Islet of Langerhans (tissue), 1 donor: ENCODE measurements around the gene CRKL.
"Not testable (repeated sequence)": the region's sequence is repeated elsewhere in the genome, so short reads cannot be mapped to it uniquely, and the experiment has no call there.

Experiments
- FAIRE-seq: peaks from one replicate; lab custom pipeline; 2011; peaks lifted over from hg19 to GRCh38; lab: Jason Lieb, UNC

CRKL gene

DNA sequence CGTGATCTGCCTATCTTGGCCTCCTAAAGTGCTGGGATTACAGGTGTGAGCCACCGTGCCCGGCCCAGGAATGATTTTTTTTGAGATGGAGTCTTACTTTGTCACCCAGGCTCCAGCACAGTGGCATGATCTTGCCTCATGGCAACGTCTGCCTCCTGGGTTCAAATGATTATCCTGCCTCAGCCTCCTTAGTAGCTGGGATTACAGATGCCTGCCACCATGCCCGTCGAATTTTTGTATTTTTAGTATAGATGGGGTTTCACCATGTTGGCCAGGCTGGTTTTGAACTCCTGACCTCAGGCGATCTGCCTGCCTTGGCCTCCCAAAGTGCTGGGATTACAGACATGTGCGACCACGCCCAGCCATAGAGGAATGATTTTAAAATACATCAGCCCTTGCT lies 17.8 kb downstream of the CRKL start:
- FAIRE-seq, result not testable (repeated sequence)

DNA sequence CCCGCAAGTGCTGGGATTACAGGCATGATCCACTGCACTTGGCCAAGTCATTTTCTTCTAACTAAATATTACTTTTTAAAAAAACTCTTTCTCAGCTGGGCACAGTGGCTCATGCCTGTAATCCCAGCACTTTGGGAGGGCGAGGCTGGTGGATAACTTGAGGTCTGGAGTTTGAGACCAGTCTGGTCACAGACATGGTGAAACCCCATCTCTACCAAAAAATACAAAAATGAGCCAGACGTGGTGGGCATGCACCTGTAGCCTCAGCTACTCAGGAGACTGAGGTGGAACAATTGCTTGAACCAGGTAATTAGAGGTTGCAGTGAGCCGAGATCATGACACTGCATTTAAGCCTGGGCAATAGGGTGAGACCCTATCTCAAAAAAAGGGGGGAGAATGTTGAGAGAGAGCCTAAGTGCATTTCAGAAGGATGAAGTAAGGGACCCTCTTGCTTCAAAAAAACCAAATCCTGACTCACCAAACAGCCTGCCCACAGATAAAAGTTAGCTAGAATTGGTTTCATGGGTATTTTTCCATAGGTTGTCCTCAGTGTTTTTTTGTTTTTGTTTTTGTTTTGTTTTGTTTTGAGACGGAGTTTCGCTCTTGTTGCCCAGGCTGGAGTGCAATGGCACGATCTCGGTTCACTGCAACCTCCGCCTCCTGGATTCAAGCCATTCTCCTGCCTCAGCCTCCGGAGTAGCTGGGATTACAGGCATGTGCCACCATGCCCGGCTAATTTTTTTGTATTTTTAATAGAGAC lies 18.8 kb downstream of the CRKL start:
- not testable (repeated sequence) for FAIRE-seq

DNA sequence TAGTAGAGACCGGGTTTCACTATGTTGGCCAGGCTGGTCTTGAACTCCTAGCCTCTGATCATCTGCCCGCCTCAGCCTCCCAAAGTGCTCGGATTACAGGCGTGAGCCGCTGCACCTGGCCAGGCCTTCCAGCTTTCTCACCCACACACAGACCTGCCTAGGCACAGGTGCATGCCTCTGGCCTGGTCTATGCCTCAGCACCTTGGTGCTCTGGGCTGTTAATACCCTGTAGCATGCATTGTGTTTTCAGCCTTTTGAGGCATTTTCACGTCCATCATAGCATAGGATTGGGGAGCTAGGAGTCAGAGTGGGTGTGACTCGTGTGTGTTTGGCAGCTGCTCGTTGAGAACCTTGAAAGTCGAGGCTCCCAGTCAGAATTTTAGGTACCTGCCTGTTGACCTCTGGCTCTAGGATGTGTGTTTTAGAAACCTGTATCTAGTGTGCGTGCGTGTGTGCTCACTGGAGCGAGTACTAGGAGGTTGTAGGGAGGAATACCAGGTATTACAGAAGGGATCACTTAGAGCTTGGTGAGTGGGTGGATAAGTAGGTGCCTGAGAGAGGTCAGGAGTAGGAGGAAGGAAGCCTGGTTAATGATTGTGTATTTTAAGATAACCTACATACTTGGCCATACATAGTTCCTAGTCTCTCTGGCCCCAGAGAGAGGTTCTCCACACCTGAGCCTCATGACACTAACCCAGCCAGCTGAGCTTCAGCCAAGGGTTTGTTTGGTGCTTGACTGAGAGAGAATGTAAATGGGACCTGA lies 20.0 kb downstream of the CRKL start:
- no peak for FAIRE-seq

DNA sequence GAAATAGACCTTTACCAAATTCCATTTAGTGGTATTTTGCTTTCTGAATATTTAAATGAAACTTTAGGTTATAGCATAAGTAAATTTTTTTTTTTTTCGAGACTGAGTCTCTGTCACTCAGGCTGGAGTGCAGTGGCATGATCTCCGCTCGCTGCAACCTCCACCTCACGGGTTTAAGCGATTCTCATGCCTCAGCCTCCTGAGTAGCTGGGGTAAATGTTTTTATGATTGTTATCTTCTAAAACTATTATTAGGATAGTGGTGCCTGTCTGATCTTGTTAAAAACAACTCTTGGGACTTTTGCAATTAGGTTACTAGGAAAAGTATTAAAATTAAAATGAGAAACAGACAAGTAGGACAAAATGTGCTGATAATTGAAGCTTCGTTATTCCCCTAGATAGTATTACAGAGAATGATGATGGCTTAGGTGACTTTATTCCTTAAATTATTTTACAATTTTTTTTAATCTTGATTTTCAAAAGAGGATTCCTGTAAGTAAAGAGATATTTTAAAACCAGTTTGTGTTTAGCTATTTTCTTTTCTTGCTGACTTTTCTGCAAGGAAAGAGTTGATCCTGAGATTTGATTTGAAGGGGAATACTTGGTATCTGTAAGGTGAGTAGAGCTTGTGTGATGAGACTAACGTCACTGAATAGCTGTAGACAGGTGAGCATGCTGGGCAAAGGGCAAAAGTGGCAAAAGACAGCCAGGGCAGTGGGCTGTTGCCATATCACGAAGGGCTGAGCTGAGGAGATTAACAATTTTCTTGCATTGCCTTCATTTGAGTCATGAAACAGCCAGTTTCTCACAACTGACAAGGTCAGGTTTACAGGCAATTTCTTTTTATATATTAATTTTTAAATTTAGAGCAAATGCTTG lies 20.8 kb downstream of the CRKL start:
- no peak for FAIRE-seq

DNA sequence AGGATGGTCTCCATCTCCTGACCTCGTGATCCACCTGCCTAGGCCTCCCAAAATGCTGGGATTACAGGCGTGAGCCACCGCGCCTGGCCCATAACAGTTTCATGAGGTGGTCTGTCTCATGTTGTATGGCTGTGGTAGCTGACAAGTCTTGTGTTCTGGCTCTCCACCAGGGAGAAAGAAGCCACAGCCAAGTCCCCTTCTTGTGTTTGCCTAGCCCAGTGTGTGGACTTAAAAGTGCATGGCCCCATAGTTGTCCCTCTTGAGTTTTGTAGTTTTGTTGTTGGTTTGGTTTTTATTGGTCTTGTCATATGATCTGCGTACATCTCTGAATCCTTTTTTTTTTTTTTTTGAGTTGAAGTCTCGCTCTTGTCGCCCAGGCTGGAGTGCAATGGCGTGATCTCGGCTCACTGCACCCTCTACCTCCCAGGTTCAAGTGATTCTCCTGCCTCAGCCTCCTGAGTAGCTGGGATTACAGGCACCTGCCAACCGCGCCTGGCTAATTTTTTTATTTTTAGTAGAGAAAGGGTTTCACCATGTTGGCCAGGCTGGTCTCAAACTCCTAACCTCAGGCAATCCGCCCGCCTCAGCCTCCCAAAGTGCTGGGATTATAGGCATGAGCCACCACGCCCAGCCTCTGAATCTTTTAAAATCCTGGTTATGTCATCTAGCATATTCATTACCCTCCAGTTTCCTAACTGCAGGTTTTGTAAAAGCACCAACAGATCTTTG lies 22.4 kb downstream of the CRKL start:
- FAIRE-seq, result not testable (repeated sequence)

DNA sequence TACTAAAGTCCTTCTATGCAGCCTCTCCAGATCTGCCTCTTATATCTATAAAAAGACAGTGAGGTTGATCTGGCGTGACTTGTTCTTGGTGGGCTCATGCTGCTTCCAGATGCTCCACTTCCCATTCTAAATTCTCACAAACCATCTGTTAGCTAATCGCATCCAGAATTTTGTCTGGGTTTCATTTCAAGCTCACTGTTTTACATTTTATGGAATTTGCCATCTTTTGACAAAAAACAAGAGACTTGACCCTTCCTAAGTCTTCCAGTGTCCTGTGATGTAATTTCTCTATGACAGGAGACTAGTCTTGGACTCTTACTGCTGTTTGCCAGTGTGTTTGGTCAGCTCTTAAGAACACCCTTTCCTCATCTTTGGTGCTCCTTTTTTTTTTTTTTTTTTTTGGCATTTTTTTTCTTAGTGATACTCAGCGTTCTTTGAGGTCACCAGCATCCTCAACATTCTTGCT lies 23.0 kb downstream of the CRKL start:
- no peak for FAIRE-seq

DNA sequence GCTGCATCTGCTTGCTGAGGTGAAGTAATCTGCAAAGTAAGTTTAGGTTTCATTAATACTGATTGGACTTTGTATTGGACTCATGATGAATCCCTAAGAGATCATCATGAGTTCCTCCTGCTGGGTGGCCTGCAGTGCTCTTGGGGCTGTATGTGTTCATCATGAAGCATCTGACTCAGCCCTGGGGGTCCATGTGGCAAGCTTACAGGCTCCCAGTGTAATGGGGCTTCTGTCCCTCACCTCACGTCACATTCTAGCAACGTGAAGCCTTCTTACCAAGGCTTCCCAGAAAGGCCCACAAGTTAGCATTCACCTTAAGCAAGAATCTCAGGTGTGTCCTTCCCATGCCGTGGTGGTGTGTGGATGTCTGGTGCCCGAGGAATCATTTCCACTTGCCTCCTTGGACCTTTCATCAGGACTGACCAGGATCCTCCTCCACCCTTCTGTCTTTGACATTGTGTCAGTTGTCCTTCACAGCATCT lies 23.7 kb downstream of the CRKL start:
- no peak for FAIRE-seq

DNA sequence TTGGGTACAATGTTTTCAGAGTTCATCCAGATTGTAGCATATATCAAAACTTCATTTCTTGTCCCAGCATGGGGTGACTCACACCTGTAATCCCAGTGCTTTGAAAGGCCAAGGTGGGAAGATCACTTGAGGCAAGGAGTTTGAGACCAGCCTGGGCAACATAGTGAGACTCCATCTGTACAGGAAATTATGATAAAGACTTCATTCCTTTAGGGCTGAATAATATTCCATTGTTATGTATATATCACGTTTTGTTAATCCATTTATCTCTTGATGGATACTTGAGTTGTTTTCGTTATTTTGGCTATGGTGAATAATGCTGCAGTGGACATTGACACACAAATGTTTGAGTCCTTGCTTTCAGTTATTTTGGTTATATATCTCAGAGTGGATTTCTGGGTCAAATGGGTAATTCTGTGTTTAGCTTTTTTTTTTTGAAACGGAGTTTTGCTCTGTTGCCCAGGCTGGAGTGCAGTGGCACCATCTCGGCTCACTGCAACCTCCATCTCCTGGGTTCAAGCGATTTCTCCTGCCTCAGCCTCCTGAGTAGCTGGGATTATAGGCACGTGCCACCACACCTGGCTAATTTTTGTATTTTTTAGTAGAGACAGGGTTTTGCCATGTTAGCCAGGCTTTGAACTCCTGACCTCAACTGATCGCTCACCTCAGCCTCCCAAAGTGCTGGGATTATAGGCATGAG lies 25.1 kb downstream of the CRKL start:
- FAIRE-seq, result not testable (repeated sequence)

DNA sequence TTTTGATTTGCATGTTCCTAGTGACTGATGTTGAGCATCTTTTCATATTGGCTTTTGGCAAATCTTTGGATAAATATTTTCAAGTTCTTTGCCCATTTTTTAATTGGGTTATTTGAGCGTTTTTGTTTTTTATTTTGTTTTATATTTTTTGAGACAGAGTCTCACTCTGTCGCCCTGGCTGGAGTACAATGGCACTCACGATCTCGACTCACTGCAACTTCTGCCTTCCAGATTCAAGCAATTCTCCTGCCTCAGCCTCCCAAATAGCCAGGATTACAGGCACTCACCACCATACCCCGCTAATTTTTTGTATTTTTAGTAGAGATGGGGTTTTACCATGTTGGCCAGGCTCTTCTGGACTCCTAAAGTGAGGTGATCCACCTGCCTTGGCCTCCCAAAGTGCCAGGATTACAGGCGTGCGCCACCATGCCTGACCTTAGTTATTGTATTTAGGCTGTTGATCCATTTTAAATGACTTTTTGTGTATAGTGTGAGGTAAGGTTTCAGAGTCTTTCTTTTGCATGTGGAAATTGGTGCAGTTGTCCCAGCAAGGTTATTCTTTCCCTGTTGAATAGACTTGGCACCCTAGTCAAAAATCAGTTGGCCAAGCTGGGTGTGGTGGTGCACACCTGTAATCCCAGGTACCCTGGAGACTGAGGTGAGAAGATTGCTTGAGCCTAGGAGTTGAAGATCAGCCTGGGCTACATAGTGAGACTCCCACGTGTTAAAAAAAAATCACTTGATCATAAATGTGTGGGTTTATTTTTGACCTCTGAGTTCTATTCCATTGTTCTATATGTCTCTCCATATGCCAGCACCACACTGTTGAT lies 26.1 kb downstream of the CRKL start:
- no peak for FAIRE-seq

DNA sequence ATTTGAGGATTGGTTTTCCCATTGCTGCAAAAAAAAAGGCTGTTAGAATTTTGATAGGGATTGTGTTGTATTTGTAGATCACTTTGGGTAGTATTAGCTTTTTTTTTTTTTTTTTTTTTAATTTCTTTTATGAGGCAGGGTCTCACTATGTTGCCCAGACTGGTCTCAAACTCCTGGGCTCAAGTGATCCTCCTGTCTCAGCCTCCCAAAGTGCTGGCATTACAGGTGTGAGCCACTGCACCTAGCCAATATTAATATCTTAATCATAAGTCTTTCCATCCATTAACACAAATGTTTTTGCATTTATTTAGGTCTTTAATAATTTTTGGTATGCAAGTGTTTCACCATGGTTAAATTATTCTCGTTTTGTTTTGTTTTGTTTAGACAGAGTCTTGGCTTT lies 26.8 kb downstream of the CRKL start:
- FAIRE-seq, result no peak

DNA sequence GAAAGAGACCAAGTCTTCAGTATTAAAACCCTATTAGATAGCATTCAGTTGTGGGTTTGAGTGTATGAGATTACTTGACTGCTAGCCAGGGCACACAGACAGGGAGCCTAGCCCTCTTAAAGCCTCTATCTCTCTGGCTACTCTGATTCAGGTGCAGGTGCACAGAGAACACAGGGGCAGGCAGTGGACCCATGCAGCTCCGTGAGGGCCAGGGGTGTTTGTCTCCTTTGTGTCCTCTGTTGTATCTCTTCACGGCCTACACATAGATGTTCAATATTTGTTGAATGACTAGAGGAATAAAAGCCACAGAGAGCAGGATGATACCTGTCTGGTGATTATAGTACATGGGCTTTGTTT lies 28.3 kb downstream of the CRKL start:
- FAIRE-seq, result no peak

DNA sequence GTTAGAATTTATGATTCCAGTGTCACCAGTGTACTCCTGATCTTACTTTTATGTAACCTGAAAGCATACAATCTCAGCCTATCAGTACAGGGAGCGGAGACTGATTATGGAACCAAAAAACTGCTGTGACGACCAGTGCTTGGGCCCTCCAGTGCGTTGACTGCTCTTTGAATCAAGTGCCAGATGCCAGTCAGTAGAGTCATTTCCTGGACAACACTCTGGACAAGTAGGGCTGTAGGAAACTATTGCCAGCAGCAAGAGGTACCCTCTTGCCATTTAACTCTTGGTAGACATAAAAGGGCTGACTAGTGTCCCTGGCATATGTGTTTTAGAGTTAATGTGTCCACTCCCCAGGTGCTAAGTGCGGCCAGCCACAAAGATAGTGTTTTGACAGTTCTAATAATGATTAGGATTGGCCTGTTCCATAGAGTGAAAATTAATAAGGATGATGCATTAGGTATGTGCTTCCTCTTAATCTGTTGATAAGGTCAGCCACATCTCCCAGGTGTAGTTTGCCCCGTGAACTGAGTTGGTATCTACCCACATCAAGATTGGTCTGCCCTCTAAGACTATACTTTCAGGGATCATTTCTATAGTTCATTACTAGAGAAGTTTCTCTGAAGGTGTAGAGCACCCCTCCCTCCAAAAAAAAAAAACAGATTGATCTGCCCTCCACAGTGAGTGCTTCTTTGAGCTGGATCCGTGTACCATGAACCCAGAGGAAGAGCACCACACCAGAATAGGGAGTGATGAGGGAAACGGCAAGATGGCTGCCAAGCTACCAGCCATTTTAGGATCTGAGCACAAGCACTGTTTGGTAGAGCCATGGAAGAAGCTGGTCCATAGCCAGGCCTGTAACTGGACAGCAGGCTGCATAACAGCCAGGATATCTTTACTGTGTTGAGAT lies 29.1 kb downstream of the CRKL start:
- FAIRE-seq, result no peak

DNA sequence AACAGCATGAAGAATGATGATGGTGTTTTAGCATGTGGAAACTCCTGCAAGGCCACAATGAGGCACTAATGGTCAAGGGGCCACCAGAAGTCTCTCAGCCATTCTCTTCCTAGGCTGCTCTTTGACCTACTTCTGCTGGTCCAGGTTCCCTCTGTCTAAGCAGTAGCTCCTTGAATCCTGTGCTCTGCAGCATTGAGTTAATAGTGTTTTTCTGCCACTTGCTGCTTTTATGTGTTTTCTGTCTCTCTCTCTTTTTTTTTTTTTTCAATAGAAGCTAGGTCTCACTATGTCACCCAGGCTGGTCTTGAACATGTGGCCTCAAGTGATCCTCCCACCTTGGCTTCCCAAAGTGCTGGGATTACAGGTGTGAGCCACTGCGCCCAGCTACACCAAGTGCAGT lies 29.8 kb downstream of the CRKL start:
- no peak for FAIRE-seq

DNA sequence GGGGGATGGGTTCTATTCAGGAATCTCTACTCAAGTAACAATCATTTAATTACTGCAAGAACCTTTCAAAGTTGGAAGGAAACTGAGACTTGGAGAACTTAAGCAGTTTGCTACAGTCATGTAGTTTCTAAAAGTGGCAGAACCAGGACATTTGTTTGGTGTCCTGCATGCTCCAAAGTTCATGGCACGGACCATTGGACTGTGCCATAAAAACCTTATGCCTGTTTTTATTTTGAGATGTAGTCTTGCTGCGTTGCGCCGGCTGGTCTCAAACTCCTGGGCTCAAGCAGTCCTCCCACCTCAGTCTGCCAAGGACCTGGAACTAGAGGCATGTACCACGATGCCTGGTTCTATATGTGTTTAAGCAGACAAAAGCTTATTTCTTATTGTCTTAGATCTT lies 31.2 kb downstream of the CRKL start:
- no peak for FAIRE-seq

DNA sequence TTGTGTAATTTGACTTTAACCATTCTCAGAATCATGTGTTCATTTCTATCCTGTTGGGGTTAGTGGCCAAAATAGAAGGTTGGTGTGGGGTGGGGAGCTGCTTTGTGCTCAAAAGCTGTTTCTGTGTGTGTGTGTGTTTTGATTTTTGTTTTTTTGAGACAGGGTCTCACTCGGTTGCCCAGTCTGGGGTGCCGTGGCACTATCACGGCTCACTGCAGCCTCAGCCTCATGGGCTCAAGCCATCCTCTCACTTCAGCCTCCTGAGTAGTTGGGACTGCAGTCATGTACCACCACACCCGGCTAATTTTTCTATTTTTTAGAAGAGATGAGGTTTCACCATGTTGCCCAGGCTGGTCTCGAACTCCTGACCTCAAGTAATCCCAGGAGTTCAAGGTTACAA lies 31.8 kb downstream of the CRKL start:
- no peak for FAIRE-seq

DNA sequence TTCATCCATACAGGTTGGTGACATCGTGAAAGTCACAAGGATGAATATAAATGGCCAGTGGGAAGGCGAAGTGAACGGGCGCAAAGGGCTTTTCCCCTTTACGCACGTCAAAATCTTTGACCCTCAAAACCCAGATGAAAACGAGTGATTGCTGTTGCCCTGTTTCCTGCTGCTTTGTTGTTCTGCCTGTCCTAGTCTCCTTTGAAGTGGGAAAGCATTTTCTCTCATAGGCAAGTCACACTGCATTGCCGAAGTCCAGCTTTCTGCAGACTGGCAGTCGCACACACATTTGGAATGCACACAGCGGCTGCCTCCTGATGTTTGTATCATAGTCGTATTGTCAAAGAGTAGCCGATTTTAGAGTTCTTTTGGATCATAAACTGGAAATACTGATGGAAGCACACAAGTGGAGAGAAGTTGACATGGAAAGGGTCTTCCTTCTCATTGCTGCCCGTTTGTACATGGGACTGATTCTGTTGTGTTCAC lies 32.5 kb downstream of the CRKL start:
- no peak for FAIRE-seq

DNA sequence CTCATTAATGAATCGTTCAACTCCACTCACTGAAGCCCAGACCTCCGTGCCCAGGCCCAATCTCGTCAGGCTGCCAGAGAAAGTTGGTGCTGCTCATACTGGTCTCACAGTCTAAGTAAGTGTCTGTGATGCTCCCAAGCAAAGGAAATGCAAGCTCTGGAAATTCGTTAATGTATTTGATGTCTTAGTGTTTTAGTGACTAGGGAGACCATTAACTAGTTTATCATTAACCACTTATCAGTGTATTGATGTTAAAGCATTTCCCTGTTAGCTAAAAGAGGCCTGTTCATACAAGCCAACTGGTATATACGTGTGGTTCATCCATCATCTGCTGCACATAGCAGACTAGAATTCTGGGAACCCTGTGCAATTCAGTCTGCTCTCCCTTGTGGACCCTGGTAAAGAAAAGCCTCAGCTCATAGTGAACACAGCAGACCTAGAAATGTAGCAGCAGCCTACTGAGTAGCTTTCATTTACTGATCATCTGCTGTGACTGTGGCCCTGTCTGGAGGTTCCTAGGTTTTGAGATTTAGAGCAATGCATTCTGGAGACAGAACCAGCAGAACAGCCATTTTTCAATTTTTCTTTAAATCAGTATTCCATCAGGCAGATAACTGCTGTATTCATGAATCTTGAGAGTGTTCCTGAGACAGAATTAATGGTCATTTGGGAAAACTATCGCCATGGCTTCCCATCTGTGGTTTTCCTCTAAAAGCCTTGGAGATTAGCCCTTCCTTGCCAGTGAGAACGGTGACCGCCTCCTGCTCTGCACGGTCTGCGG lies 34.1 kb downstream of the CRKL start:
- FAIRE-seq, result peak; percentile 87

DNA sequence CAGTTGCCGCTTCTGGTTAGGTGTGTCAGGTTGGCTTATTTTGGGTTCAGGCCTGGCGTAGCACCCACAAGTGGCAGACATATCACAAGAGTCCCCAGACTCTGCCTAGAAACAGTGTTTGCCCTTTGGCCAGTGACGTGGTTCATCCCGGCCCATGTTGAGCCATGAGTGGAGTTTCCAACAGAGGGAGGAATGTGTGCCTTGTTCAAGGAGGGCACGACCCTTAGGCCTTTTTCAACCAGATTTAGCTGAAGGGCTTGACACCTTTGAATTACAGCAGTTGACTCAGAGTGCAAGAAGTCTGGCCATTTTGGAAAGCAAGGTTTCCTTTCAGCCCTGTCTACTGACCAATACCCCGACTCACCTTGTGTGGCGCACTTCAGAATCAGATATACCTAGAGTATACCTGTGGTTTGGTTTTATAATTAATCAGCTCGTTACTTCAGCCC lies 34.7 kb downstream of the CRKL start:
- FAIRE-seq, result no peak
